DMS153 (cell line): ENCODE results near the gene TEC.
"Not testable (repeated sequence)": the region's sequence is repeated elsewhere in the genome, so short reads cannot be mapped to it uniquely, and the experiment has no call there.

ENCODE experiments used
- DNase-seq: peaks from one replicate; lab custom pipeline; 2025; lab: John Stamatoyannopoulos, UW

Gene TEC

GRCh38 chr4:48242511-48243195 is 27.0 kb downstream of the TEC start:
- no peak for DNase-seq

GRCh38 chr4:48241731-48242130 is 27.9 kb downstream of the TEC start:
- DNase-seq, result no peak

GRCh38 chr4:48237996-48238645 is 31.5 kb downstream of the TEC start:
- no peak for DNase-seq

- DNase-seq, result no peak
Measured at GRCh38 chr4:48235050-48235449, 34.6 kb downstream of the TEC start.

- no peak for DNase-seq
Measured at GRCh38 chr4:48234575-48234974, 35.1 kb downstream of the TEC start.

GRCh38 chr4:48228949-48229348 is 40.7 kb downstream of the TEC start:
- no peak for DNase-seq

GRCh38 chr4:48227662-48228061 is 42.0 kb downstream of the TEC start:
- DNase-seq, result no peak

GRCh38 chr4:48226199-48226598 is 43.4 kb downstream of the TEC start:
- no peak for DNase-seq

- no peak for DNase-seq
Measured at GRCh38 chr4:48225368-48226141, 44.1 kb downstream of the TEC start.

GRCh38 chr4:48224606-48225005 is 45.0 kb downstream of the TEC start:
- DNase-seq, result no peak

- DNase-seq, result no peak
Measured at GRCh38 chr4:48223633-48224295, 45.9 kb downstream of the TEC start.

- no peak for DNase-seq
Measured at GRCh38 chr4:48222491-48222890, 47.1 kb downstream of the TEC start.

- not testable (repeated sequence) for DNase-seq
Measured at GRCh38 chr4:48219430-48219829, 50.2 kb downstream of the TEC start.

GRCh38 chr4:48216563-48216962 is 53.1 kb downstream of the TEC start:
- no peak for DNase-seq

- no peak for DNase-seq
Measured at GRCh38 chr4:48215977-48216376, 53.7 kb downstream of the TEC start.

GRCh38 chr4:48212165-48212564 is 57.5 kb downstream of the TEC start:
- no peak for DNase-seq

GRCh38 chr4:48210966-48211328 is 58.7 kb downstream of the TEC start:
- no peak for DNase-seq

- no peak for DNase-seq
Measured at GRCh38 chr4:48205626-48206025, 64.0 kb downstream of the TEC start.

GRCh38 chr4:48205107-48205506 is 64.5 kb downstream of the TEC start:
- DNase-seq, result no peak

GRCh38 chr4:48203819-48204218 is 65.8 kb downstream of the TEC start:
- DNase-seq, result no peak

- DNase-seq, result no peak
Measured at GRCh38 chr4:48197643-48198237, 71.9 kb downstream of the TEC start.
